GM21381 (cell line): ENCODE data around the gene OR4D11.
"Not testable (repeated sequence)": the region's sequence is repeated elsewhere in the genome, so short reads cannot be mapped to it uniquely, and the experiment has no call there.

Source experiments
- ATAC-seq: cut with Tn5 transposase; IDR thresholded peaks from one replicate; pipeline ENCODE4 v1.9.1; 2021; ENCODE audit warnings: mild to moderate bottlenecking, moderate library complexity; ENCODE audit not compliant: unreplicated experiment

OR4D11 gene

DNA sequence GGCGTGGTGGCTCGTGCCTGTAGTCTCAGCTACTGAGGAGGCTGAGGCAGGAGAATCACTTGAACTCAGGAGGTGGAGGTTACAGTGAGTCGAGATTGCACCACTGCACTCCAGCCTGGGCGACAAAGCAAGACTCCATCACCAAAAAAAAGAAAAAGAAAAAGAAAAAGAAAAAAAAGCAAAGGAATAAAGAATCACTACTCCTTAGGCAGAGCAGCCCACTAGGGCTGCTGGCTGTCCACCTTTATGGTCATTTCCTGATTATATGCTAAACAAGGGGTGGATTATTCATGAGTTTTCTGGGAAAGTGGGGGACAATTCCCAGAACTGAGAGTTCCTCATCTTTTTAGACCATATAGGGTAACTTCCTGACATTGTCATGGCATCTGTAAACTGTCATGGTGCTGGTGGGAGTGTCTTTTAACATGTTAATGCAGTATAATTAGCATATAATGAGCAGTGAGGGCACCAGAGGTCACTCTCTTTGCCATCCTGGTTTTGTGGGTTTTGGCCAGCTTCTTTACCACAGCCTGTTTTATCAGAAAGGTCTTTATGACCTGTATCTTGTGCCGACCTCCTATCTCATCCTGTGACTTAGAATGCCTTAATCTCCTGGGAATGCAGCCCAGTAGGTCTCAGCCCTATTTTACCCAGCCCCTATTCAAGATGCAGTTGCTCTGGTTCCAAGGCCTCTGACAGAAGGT is 44.4 kb downstream of the OR4D11 start:
- ATAC-seq, result not testable (repeated sequence)

GRCh38 chr11:59548309-59548656 is 44.9 kb downstream of the OR4D11 start:
- no peak for ATAC-seq

DNA sequence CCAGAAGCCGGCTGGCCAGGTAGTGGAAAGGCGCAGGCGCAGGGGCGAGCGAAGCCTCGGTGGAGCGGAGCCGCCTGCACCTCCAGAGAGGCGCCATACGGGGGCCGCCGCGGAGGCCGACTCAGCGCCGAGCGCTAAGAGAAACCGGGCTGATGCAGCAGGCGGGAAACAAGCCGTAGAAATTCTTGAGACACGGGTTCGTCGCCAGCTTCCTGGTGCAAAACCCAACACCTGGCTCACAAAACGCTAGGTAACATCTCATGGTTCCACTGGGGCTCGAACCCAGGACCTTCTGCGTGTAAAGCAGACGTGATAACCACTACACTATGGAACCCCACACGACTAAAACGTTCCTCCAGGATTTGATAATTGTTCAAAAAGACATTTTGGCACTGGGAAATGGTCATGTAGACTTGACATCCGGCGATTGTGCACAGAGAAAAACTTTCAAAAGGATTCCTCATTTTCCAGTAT is 47.0 kb downstream of the OR4D11 start:
- ATAC-seq, result peak; percentile 90

DNA sequence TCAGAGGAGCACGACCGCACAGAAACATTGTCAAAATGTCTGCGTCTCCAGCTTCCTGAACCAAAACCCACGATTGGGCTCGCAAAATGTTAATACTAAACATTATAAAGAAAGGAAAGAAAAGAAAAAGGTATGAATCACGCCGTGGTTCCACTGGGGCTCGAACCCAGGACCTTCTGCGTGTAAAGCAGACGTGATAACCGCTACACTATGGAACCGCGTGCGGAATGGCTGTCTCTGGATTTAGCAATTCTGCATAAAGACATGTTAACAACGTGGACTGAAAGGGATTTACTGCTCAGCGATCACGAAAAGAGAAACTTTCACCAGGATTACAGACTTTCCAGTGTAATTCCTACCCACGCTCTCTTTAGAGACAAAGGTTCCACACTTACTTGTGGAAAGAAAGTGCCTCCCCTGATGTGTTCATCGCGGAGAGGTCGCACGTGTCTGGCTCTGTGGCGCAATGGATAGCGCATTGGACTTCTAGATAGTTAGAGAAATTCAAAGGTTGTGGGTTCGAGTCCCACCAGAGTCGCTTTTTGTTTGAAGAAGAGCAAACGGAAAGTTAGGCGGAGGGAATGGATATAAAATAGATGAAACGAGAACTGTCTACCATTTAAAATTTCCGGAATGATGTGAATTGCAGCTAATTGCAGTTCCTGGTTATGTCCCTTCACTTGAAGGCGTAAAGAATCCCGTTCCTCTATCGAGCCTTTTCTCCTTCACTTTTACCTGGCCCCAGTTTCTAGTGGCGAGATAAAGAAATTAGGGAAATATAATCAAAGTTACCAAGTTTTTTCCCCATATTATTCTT is 47.7 kb downstream of the OR4D11 start:
- ATAC-seq, result peak; percentile 34

DNA sequence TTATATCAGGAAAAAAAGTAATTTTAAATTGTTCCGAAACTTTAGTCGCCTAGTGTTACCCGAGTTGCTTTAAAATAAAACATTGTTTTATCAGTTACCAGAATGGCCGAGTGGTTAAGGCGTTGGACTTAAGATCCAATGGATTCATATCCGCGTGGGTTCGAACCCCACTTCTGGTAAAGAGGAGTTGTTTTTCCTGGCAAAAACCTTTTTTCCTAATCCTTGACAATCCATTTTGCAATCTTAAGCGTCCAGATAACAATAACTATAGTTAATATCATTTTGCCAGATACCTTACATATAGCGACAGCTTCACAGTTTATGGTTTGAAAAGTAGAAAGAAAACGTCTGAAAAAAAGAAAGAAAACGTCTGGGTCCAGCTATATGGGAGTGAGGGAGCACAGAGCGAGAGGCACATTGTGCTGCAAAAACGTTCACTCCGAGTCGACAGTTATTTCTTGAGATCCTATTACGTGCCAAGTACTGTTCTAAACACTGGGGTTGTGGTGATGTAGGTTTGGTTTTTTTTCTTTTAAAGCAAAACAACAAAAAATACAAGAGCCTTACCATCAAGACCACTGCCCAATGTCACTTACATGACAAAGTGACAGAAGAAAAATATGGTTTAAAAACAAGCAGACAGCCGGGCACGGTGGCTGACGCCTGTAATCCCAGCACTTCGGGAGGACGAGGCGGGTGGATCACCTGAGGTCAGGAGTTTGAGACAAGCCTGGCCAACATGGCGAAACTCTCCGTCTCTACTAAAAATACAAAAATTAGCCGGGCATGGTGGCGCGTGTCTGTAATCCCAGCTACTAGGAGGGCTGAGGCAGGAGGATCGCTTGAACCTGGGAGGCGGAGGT is 48.5 kb downstream of the OR4D11 start:
- no peak for ATAC-seq

- ATAC-seq, result no peak
Observed at GRCh38 chr11:59552844-59553243, 49.5 kb downstream of the OR4D11 start.

GRCh38 chr11:59553323-59553722 is 49.9 kb downstream of the OR4D11 start:
- ATAC-seq, result no peak
